ENCODE results near the gene TMBIM4.
"Not testable (repeated sequence)": the region's sequence is repeated elsewhere in the genome, so short reads cannot be mapped to it uniquely, and the experiment has no call there.

Gene TMBIM4, protein sequence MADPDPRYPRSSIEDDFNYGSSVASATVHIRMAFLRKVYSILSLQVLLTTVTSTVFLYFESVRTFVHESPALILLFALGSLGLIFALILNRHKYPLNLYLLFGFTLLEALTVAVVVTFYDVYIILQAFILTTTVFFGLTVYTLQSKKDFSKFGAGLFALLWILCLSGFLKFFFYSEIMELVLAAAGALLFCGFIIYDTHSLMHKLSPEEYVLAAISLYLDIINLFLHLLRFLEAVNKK

DNA sequence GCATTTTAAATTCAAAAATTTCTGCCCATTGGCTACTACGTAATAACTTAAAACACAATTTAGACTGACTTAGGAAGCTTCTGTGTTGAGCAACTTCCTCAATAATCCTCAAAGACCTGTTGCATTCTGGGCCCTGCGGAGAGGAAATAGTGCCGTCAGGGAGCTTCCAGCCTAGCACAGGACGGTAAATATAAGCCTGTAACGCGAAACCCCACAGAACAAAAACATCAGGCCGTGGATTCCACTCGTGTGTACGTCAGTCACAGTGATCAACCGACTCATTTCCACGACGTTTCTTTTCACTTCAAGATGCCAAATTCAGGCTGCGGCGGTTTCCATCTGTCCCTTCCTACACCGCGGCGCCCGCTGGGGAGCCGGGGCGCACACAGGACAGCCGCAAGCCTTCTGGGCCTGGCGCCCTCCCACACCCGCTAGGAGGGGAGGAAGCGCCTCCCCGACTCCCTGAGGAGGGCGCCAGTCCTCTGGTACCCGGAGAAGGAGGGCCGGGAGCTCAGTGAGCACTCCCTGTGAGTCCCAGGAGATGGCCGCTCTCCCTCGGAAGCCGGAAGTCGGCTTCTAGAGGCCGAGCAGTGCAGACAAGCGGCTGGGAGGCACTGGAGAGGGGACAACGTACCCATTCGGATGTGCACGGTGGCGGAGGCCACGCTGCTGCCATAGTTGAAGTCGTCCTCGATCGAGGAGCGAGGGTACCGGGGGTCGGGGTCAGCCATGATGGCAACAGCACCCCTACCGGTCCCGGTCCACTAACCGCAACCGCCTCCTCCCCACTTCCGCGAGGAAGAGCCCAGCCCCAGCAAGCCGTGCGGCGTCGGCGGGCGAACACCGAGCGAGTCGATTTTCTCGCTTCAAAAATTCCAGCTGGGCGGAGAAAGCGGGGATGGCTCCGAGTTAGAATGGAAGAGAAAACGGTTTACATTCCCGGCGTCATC, at the start of gene TMBIM4:
Gene TMBIM4 (minus strand): TSS at position 776 of the 950 bp plus-strand sequence. CDS start 45 bp downstream, at position 731.
- DNase-seq (ENCODE audit: low read depth in 2 of 3, low spot score in 1 of 3): peak; percentile 78 to 85 (median 79)

GRCh38 chr12:66217342-66217917, 47.6 kb upstream of the TMBIM4 start:
- no peak for DNase-seq (ENCODE audit: low read depth in 2 of 3, low spot score in 1 of 3)

DNA sequence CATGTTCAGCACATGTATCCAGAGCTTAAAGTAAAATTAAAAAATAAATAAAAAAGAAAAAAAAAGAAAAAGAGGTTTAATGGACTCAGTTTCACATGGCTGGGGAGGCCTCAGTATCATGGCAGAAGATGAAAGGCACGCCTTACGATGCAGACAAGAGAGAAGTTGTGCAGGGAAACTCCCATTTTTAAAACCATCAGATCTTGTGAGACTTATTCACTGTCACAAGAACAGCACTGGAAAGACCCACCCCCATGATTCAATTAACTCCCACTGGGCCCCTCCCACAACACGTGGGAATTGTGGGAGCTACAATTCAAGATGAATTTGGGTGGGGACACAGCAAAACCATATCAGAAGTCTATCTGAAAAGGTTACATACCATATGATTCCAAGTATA, 43.2 kb upstream of the TMBIM4 start:
- DNase-seq (ENCODE audit: low read depth in 2 of 3, low spot score in 1 of 3): not testable (repeated sequence)

DNA sequence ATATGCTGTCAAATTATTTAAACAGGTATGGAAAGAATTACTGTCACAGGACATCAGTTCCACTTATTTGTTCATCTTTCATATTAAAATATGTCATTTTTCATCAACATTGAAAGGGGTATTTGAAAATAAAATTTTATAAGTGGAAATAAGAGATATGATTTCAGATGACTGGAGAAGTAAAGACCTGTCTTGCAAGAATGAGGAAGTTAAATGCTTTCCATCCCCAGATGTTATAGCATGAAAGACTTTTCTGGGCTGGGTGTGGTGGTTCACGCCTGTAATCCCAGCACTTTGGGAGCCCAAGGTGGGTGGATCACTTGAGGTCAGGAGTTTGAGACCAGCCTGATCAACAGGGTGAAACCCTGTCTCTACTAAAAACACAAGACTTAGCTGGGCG, 41.8 kb upstream of the TMBIM4 start:
- DNase-seq (ENCODE audit: low read depth in 2 of 3, low spot score in 1 of 3): not testable (repeated sequence)

GRCh38 chr12:66210840-66211239, 41.0 kb upstream of the TMBIM4 start:
- DNase-seq (ENCODE audit: low read depth in 2 of 3, low spot score in 1 of 3): no peak

DNA sequence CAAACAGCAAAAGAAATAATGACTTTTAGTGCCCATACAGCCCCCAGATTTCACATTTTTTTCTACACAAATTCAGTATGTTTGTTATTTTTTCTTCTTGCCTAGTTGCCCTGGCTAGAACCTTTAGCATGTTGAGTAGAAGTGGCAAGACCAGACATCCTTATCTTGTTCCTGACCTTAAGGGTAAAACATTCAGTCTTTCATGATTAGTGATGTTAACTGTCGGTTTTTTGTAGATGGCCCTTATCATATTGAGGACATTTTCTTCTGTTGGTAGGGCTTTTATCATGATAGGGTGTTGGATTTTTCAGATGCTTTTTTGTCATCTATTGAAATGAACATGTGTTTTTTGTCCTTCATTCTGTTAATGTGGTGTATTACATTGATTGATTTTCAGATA, 36.3 kb upstream of the TMBIM4 start:
- DNase-seq (ENCODE audit: low read depth in 2 of 3, low spot score in 1 of 3): no peak

DNA sequence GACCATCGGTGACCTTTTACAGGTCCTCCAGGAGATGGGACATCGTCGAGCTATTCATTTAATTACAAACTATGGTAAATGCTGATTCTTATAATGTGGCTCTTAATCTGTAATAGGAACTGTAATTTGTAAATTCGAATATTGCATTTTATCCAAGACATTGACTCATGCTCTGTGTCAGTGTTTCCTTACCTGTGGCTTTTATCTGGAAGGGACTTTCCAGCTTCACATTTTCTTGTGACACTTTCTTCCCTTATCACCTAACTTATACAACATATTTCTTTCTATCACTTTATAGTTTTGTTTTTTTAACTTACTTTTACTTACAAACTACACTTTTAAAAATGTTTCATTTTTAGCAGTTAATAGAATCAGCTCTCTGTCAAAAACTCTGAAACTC, 34.0 kb upstream of the TMBIM4 start:
- DNase-seq (ENCODE audit: low read depth in 2 of 3, low spot score in 1 of 3): peak in 1 of 3 donors; percentile 49

GRCh38 chr12:66199831-66200509, 30.2 kb upstream of the TMBIM4 start:
- no peak for DNase-seq (ENCODE audit: low read depth in 2 of 3, low spot score in 1 of 3)

DNA sequence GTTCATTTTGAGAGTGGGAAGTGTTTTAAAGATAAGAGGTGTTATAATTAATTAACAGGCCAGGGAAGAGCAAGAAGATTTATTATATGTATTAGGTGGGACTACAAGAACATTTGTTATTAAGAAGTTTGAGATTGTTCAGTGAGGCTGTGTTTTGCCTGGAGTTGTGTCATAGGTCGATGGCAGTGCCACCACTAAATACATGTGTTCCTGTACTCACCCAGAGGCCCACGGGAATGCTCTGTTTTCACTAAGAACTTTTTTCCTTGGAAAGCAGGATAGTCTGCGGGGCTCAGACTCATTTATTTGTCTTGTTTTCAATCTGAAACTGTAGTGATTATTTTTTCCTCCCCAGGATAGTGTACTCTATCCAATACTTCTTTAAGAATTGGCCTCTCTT, 29.3 kb upstream of the TMBIM4 start:
- no peak for DNase-seq (ENCODE audit: low read depth in 2 of 3, low spot score in 1 of 3)

GRCh38 chr12:66197495-66197921, 27.7 kb upstream of the TMBIM4 start:
- DNase-seq (ENCODE audit: low read depth in 2 of 3, low spot score in 1 of 3): no peak

DNA sequence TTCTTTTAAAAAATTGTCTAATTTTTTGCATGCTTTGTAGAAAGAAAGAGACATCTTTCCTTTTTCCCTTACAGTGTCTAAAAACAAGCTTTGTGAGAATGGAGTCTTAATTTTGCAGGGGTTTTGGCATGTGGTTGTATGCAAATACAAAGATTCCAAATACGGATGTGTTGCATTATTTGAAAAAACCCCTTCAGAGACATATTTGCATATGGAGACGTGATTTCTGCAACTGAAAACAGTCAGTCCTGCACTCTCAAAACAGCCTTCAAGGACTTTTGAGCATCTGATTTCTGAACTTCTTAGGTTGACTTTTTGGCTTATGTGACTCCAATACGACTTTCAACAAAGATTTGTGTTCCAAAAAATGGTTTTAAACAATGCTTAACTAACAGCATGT, 27.0 kb upstream of the TMBIM4 start:
- DNase-seq (ENCODE audit: low read depth in 2 of 3, low spot score in 1 of 3): no peak

DNA sequence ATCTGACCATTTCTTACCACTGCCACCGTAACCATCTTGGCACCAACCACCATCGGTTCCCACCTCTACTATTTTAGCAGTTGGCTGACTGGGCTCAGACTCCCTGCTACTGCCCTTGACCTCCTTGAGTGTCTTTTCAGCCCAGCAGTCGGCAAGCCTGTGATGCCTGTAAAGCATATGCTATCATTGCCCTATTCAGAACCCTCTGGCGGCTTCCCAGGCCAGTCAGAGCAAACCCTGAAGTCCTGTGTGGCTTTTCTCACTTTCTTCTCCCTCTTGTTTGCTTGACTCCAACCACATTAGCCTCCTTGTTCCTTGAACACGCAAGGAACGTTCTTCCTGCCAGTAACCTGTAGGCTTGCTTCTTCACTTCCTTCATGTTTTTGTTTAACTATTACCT, 25.4 kb upstream of the TMBIM4 start:
- DNase-seq (ENCODE audit: low read depth in 2 of 3, low spot score in 1 of 3): no peak

DNA sequence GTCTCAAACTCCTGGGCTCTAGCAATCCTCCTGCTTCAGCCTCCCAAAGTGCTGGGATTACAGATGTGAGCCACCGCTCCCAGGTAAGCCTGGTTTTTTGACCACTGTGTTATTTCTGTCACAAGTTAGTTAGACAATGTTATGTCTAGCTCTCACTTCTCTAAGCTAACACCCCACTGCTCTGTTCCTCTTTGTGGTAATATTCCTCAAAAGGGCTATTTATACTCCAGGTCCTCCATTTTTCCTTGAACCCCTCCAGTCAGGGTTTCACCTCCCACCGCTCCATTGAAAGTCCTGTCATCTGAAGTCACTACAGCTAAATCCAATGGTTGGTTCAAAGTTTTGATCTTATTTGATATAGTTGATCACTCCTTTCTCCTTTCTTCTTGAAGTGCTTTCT, 24.3 kb upstream of the TMBIM4 start:
- no peak for DNase-seq (ENCODE audit: low read depth in 2 of 3, low spot score in 1 of 3)

DNA sequence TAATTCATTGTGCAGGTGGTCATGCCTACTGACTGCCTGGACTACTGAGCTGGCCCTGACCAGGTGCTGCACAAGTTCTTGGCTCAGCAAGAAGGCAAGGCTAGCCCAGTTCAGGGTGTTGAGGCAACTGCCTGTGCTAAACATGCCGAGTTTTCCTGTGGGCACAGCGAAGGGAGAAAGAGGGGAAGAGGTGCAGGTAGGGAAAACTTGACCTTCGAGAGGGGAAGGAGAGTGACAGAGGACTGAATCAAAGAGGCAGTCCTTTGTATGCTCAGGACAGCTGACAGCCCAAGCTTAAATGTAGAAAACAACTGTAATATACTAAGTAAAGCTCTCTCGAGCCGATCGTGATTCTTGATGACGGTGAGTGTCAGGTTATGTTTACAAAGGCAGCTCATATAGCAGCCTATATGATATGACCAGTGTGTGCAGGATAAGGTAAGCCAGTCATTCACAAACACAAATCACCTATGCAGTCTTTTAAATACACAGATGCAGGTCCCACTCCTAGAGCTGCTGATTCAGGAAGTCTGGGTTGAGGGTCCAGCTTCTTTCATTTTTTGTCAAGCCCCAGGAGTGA, 21.8 kb upstream of the TMBIM4 start:
- DNase-seq (ENCODE audit: low read depth in 2 of 3, low spot score in 1 of 3): no peak

- no peak for DNase-seq (ENCODE audit: low read depth in 2 of 3, low spot score in 1 of 3)
Observed at GRCh38 chr12:66190519-66191370, 20.9 kb upstream of the TMBIM4 start.

GRCh38 chr12:66189889-66190288, 20.1 kb upstream of the TMBIM4 start:
- DNase-seq (ENCODE audit: low read depth in 2 of 3, low spot score in 1 of 3): no peak

GRCh38 chr12:66189486-66189843, 19.7 kb upstream of the TMBIM4 start:
- DNase-seq (ENCODE audit: low read depth in 2 of 3, low spot score in 1 of 3): no peak

GRCh38 chr12:66188584-66189485, 19.0 kb upstream of the TMBIM4 start, which contains the start of gene IRAK3:
IRAK3 (plus strand) TSS chr12:66189214; CDS start chr12:66189300, 86 bp downstream.
- peak in 2 of 3 donors; percentile 9 to 16 for DNase-seq (ENCODE audit: low read depth in 2 of 3, low spot score in 1 of 3)

- DNase-seq (ENCODE audit: low read depth in 2 of 3, low spot score in 1 of 3): no peak
Observed at GRCh38 chr12:66187821-66188220, 18.0 kb upstream of the TMBIM4 start.
